Subcutaneous abdominal adipose tissue (tissue), 5 donors: ENCODE results near the gene NSF.
"Not testable (repeated sequence)": the region's sequence is repeated elsewhere in the genome, so short reads cannot be mapped to it uniquely, and the experiment has no call there.

ENCODE experiments used
- H3K27ac ChIP-seq: one replicate; pipeline ENCODE4 v1.7.0; 2013; ENCODE audit warnings: low read depth, mild to moderate bottlenecking, inconsistent platforms, low read length, moderate library complexity
- H3K27me3 ChIP-seq, 5 donors: one replicate each; pipeline ENCODE4 v1.7.0; 2013; ENCODE audit warnings: low read length in 5 of 5, inconsistent platforms in 1 of 5; ENCODE audit not compliant: control insufficient read depth in 5 of 5, insufficient read depth in 4 of 5
- H3K36me3 ChIP-seq, 5 donors: one replicate each; pipeline ENCODE4 v1.7.0; 2013; ENCODE audit warnings: low read length in 5 of 5; ENCODE audit not compliant: control insufficient read depth in 5 of 5, insufficient read depth in 5 of 5
- H3K4me1 ChIP-seq, 5 donors: one replicate each; pipeline ENCODE4 v1.7.0; 2013; ENCODE audit warnings: low read length in 5 of 5, mild to moderate bottlenecking in 3 of 5, moderate library complexity in 1 of 5; ENCODE audit not compliant: control insufficient read depth in 5 of 5, insufficient read depth in 5 of 5
- H3K4me3 ChIP-seq, 5 donors: one replicate each; pipeline ENCODE4 v1.7.0; 2013; ENCODE audit warnings: low read length in 5 of 5, low read depth in 1 of 5
- H3K9ac ChIP-seq, 5 donors: one replicate each; pipeline ENCODE4 v1.7.0; 2013; ENCODE audit warnings: low read length in 5 of 5, mild to moderate bottlenecking in 4 of 5, moderate library complexity in 3 of 5
- H3K9me3 ChIP-seq, 5 donors: one replicate each; pipeline ENCODE4 v1.7.0; 2013; ENCODE audit warnings: low read length in 5 of 5; ENCODE audit not compliant: control insufficient read depth in 5 of 5
- donor health status: healthy.
- donor health status: healthy.
- donor health status: healthy.
- donor health status: healthy.
- donor health status: healthy.

Gene NSF

GRCh38 chr17:46699014-46699413 lies 108.5 kb downstream of the NSF start:
- not testable (repeated sequence) for H3K9me3 ChIP-seq, H3K4me3 ChIP-seq, H3K9ac ChIP-seq, H3K4me1 ChIP-seq, H3K36me3 ChIP-seq, H3K27me3 ChIP-seq, H3K27ac ChIP-seq

DNA sequence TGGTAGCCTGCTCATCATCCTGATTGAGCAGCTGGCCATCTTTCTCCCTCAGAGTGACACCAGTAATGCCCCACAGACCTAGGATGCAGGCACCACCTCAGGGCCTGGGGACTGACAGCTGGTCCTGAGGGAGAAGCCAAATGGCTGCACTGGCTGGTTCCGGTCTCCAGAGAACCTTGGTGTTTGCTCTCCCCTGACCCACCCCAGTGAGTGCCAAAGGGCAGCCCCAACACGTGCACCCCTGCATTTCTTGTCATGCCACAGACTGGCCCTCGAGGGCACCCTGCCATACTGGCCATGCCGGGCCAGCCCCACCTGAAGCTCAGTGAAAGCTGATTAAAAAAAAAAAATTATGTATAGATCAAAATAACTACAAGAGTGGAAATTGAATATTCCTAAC lies 127.5 kb downstream of the NSF start:
- H3K4me3 ChIP-seq = no peak overlapping the region
- H3K4me1 ChIP-seq = peaks cover 0 to 5% (median 0%) of the 10 kb centered on the region in 5 donors
- no peak overlapping the region for H3K9ac ChIP-seq
- no peaks in the 10 kb centered on the region for H3K27me3 ChIP-seq
- peaks cover 13 to 28% (median 23%) of the 10 kb centered on the region in 5 donors for H3K36me3 ChIP-seq
- no peak overlapping the region for H3K27ac ChIP-seq
- no peaks in the 10 kb centered on the region for H3K9me3 ChIP-seq

- Histone ChIP-seq H3K4me1 (peaks cover 0 to 5% (median 0%) of the 10 kb centered on the region in 5 donors), H3K27me3 (no peaks in the 10 kb centered on the region), H3K4me3 (no peak overlapping the region), H3K9me3 (no peaks in the 10 kb centered on the region), H3K27ac (no peak overlapping the region), H3K9ac (no peak overlapping the region), H3K36me3 (peaks cover 7 to 30% (median 12%) of the 10 kb centered on the region in 5 donors)
Observed at GRCh38 chr17:46719891-46720290, 129.4 kb downstream of the NSF start.

- Histone ChIP-seq H3K4me3 (no peak overlapping the region), H3K27ac (no peak overlapping the region), H3K27me3 (no peaks in the 10 kb centered on the region), H3K36me3 (peaks cover 6 to 26% (median 14%) of the 10 kb centered on the region in 5 donors), H3K9ac (no peak overlapping the region), H3K4me1 (peaks cover 0 to 5% (median 0%) of the 10 kb centered on the region in 5 donors), H3K9me3 (no peaks in the 10 kb centered on the region)
Observed at GRCh38 chr17:46720408-46720807, 129.9 kb downstream of the NSF start.

GRCh38 chr17:46722662-46723285 lies 132.3 kb downstream of the NSF start:
- H3K4me3 ChIP-seq = no peak overlapping the region
- H3K9ac ChIP-seq = no peak overlapping the region
- H3K9me3 ChIP-seq = no peaks in the 10 kb centered on the region
- no peaks in the 10 kb centered on the region for H3K27me3 ChIP-seq
- H3K27ac ChIP-seq = no peak overlapping the region
- peaks cover 0 to 5% (median 0%) of the 10 kb centered on the region in 5 donors for H3K4me1 ChIP-seq
- H3K36me3 ChIP-seq = peaks cover 6 to 34% (median 15%) of the 10 kb centered on the region in 5 donors

DNA sequence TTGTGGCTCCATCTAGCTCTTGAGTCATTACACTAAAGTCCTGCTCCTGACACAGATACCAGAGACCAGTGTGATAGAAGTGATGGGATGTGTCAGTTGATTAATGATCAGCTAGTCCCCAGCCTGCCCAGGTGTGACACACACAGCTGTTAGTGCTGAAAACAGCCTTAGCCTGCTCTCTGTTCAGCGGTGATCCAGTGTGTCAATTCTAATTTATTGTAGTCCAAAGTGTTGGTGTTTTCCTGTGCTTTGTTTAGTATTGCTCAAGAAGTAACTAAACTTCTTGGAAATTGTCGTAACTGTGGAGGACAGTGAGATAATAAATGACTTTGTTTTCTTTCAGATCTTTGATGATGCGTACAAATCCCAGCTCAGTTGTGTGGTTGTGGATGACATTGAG lies 135.7 kb downstream of the NSF start:
- no peaks in the 10 kb centered on the region for H3K9me3 ChIP-seq
- peaks cover 5 to 56% (median 18%) of the 10 kb centered on the region in 5 donors for H3K36me3 ChIP-seq
- no peaks in the 10 kb centered on the region for H3K27me3 ChIP-seq
- H3K27ac ChIP-seq = no peak overlapping the region
- no peaks in the 10 kb centered on the region for H3K4me1 ChIP-seq
- H3K9ac ChIP-seq = no peak overlapping the region
- no peak overlapping the region for H3K4me3 ChIP-seq

DNA sequence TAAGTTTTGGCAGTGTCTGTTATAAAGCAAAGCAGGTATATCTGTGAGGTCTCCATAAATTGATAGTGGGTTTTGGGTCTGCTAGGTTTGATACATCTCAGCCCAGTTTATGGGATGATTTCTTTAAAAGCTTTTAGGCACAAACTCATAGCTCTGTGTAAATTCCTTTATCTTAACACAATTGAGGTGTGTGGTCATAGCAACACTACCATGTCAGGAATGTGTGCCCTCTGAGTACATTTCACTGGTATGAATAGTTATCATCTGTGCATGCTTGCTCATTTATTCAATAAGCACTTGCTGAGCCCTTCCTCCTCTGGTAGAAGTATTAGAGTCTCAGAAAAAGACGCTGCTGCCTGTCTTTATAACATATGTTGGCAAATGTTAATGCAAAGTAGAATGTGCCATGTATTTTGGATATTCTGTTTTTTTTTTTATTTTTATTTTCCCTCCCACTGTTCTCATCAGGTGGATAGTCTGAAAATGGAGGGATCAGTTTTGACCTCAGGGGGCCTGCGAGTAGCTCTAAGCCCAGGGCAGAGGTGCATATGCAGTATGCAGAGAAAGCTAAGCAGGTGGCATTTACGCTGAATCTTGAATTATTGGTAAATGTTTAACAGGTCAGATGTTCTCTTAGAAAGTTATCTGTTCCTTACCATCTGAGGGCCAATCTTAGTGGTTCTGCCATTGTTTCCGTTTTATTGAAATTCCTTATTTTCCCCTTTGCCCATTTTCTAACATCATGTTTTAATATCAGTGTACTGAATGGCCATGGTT lies 137.3 kb downstream of the NSF start:
- Histone ChIP-seq H3K27ac (no peak overlapping the region), H3K27me3 (no peaks in the 10 kb centered on the region), H3K9ac (no peak overlapping the region), H3K9me3 (no peaks in the 10 kb centered on the region), H3K4me3 (no peak overlapping the region), H3K4me1 (no peaks in the 10 kb centered on the region), H3K36me3 (peaks cover 7 to 56% (median 15%) of the 10 kb centered on the region in 5 donors)

- no peaks in the 10 kb centered on the region for H3K9me3 ChIP-seq
- no peaks in the 10 kb centered on the region for H3K4me1 ChIP-seq
- no peak overlapping the region for H3K9ac ChIP-seq
- peaks cover 14 to 51% (median 17%) of the 10 kb centered on the region in 5 donors for H3K36me3 ChIP-seq
- no peaks in the 10 kb centered on the region for H3K27me3 ChIP-seq
- H3K4me3 ChIP-seq = no peak overlapping the region
- H3K27ac ChIP-seq = no peak overlapping the region
Observed at GRCh38 chr17:46730026-46730425, 139.6 kb downstream of the NSF start.

GRCh38 chr17:46730679-46731078 lies 140.2 kb downstream of the NSF start:
- Histone ChIP-seq H3K4me3 (no peak overlapping the region), H3K27ac (no peak overlapping the region), H3K27me3 (no peaks in the 10 kb centered on the region), H3K9ac (no peak overlapping the region), H3K9me3 (no peaks in the 10 kb centered on the region), H3K36me3 (peaks cover 12 to 48% (median 17%) of the 10 kb centered on the region in 5 donors), H3K4me1 (no peaks in the 10 kb centered on the region)

GRCh38 chr17:46732160-46732559 lies 141.7 kb downstream of the NSF start:
- Histone ChIP-seq H3K36me3 (peaks cover 7 to 36% (median 17%) of the 10 kb centered on the region in 5 donors), H3K27me3 (no peaks in the 10 kb centered on the region), H3K9ac (no peak overlapping the region), H3K4me3 (no peak overlapping the region), H3K27ac (no peak overlapping the region), H3K4me1 (no peaks in the 10 kb centered on the region), H3K9me3 (no peaks in the 10 kb centered on the region)
